MCF 10A (cell line): ENCODE data around the gene CYP4V2. TPM values are rescaled to one million over a fixed set of nuclear protein-coding genes. Genes with fewer than 3 reads are reported as not detected.

Experiments used
- BruUV-seq: library from RNA; stranded (reverse); fragments of 400-500 nt; replicated peaks from 2 replicates; lab custom pipeline; 2021; lab: Mats Ljungman, UMichigan
- CTCF ChIA-PET: fragments of 300-600 bp; sonication (Branson Sonifier 250); formaldehyde crosslinking; extraction: SDS; loops from one replicate; lab custom pipeline; 2021; ENCODE audit warnings: antibody characterized with exemption, inconsistent platforms; lab: Yijun Ruan, JAX
- POLR2A ChIA-PET: fragments of 300-600, 350-650 bp; sonication (Branson Sonifier 250); formaldehyde crosslinking; extraction: SDS; loops from one replicate; lab custom pipeline; 2020; ENCODE audit warnings: antibody characterized with exemption, inconsistent platforms; lab: Yijun Ruan, JAX
- DNase-seq: peaks from one replicate; pipeline ENCODE4 v3.0.0-alpha.2; 2018; ENCODE audit not compliant: unreplicated experiment
- H3K27ac Mint-ChIP-seq: one replicate; pipeline ENCODE4 v1.8.0; 2022; ENCODE audit warnings: mild to moderate bottlenecking, low read depth, mixed read lengths; ENCODE audit not compliant: unreplicated experiment
- H3K27me3 Mint-ChIP-seq: one replicate; pipeline ENCODE4 v1.8.0; 2022; ENCODE audit warnings: mixed read lengths; ENCODE audit not compliant: insufficient read depth, unreplicated experiment
- H3K36me3 Mint-ChIP-seq: one replicate; pipeline ENCODE4 v1.8.0; 2022; ENCODE audit warnings: mild to moderate bottlenecking, moderate library complexity, mixed read lengths; ENCODE audit not compliant: insufficient read depth, unreplicated experiment
- H3K4me1 Mint-ChIP-seq: one replicate; pipeline ENCODE4 v1.8.0; 2022; ENCODE audit warnings: mixed read lengths; ENCODE audit not compliant: insufficient read depth, unreplicated experiment
- H3K4me3 Mint-ChIP-seq: one replicate; pipeline ENCODE4 v1.8.0; 2022; ENCODE audit warnings: mild to moderate bottlenecking, moderate library complexity, mixed read lengths; ENCODE audit not compliant: unreplicated experiment
- H3K9me3 Mint-ChIP-seq: one replicate; pipeline ENCODE4 v1.8.0; 2022; ENCODE audit warnings: mixed read lengths; ENCODE audit not compliant: unreplicated experiment
- intact Hi-C: fragments of 100-400 bp; cut with micrococcal nuclease; formaldehyde crosslinking; loops from 2 replicates; pipeline ENCODE4 v1.14.1; 2022
- total RNA-seq: library from RNA; stranded (reverse); gene quantifications from 2 replicates; pipeline ENCODE4 v1.2.3, GENCODE V29; 2022
- TF ChIP-seq, protein P1 (sequence below): fragments of 200-600 bp; IDR thresholded peaks from one replicate; pipeline ENCODE4 v1.8.0; 2022; ENCODE audit warnings: antibody characterized with exemption, mild to moderate bottlenecking; ENCODE audit not compliant: unreplicated experiment

The CYP4V2 gene
- total RNA-seq, 1 experiment from 2014 or later, result 22.1 TPM

DNA sequence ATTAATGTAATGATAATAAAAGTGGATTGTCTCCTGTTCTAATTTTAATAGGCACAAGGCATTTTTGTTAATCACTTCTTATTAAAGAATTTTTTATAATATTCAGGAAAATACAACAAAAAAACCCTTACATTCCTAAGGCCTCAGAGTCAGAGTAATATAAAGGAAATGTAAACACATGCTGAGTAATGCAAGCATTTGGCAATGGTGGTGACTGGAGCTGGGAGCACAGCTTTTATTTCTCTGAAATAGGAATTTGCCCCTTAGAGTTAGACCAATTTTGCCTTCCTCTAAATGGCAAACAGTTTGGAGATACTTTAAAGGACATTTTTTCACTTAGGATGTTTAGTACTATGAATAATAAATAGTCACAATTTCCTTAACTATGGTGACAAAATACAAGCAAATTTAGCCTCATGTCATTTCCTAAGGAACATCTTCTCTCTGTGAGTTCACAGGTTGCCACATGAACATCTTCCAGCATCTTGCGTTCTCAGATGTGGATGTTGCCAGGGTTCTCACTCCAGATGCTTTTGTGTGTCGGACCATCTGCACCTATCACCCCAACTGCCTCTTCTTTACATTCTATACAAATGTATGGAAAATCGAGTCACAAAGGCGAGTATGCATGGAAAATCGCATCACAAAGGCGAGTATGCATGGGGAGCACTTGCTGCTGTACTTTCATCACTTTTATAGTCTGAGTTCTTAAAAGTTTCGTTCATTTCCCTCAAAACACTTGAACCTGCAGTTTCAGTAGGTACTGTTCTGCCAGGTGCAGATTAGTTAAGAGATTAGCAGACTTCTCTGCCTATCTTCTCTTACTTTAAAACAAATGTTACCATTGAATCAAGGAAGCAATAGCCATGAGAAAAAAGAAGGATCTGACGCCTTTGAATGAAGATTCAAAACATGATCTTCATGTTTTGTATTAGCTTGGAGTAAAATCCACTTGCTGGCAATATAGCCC, 58.7 kb downstream of the CYP4V2 start:
- Mint-ChIP-seq H3K27ac (no peak overlapping the region), H3K9me3 (no peaks in the 10 kb centered on the region), H3K36me3 (peaks cover 6% of the 10 kb centered on the region), H3K27me3 (no peaks in the 10 kb centered on the region), H3K4me3 (no peak overlapping the region), H3K4me1 (no peaks in the 10 kb centered on the region)
- POLR2A ChIA-PET, result interaction anchor here (0.9 kb wide), 1 partner anchor 342 kb away, joined by 3 read pairs; no protein-coding TSS in a partner anchor
- peak; percentile 25 for DNase-seq
- intact Hi-C loops, result no loop called here
- TF ChIP-seq, protein P1, sequence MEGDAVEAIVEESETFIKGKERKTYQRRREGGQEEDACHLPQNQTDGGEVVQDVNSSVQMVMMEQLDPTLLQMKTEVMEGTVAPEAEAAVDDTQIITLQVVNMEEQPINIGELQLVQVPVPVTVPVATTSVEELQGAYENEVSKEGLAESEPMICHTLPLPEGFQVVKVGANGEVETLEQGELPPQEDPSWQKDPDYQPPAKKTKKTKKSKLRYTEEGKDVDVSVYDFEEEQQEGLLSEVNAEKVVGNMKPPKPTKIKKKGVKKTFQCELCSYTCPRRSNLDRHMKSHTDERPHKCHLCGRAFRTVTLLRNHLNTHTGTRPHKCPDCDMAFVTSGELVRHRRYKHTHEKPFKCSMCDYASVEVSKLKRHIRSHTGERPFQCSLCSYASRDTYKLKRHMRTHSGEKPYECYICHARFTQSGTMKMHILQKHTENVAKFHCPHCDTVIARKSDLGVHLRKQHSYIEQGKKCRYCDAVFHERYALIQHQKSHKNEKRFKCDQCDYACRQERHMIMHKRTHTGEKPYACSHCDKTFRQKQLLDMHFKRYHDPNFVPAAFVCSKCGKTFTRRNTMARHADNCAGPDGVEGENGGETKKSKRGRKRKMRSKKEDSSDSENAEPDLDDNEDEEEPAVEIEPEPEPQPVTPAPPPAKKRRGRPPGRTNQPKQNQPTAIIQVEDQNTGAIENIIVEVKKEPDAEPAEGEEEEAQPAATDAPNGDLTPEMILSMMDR, result no peak
- CTCF ChIA-PET, result interaction anchor here (0.6 to 1.1 kb wide), 2 partner anchors 21 to 142 kb away, joined by 3 to 4 read pairs; no protein-coding TSS in a partner anchor
- BruUV-seq, result no TSS peak

GRCh38 chr4:186250760-186251159, 59.4 kb downstream of the CYP4V2 start:
- Mint-ChIP-seq H3K4me3 (no peak overlapping the region), H3K9me3 (no peaks in the 10 kb centered on the region), H3K27me3 (no peaks in the 10 kb centered on the region), H3K27ac (no peak overlapping the region), H3K4me1 (no peaks in the 10 kb centered on the region), H3K36me3 (peaks cover 6% of the 10 kb centered on the region)
- DNase-seq, result no peak
- intact Hi-C loops, result no loop called here
- TF ChIP-seq, protein P1, result no peak
- BruUV-seq, result no TSS peak
- ChIA-PET CTCF (interaction anchor here (0.6 kb wide), 1 partner anchor 143 kb away, joined by 4 read pairs; no protein-coding TSS in a partner anchor), POLR2A (interaction anchor here (0.9 kb wide), 1 partner anchor 342 kb away, joined by 3 read pairs; no protein-coding TSS in a partner anchor)

DNA sequence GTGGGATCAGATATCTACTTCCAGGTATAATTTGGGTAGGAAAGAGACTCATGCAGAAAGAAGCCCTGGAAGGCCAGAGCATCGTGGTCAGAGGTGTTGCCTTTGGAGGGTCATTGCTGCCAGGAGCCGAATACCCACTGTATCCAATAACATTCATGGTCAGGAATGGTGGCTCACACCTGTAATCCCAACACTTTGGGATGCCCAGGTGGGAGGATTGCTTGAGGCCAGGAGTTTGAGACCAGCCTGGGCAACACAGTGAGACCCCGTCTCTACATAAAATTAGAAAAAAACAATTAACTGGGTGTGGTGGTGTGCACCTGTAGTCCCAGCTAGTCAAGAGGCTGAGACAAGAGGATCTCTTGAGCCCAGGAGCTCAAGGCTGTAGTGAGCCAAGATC, 63.8 kb downstream of the CYP4V2 start:
- no peaks in the 10 kb centered on the region for H3K9me3 Mint-ChIP-seq
- no peaks in the 10 kb centered on the region for H3K27me3 Mint-ChIP-seq
- POLR2A ChIA-PET, result no interaction called here
- H3K36me3 Mint-ChIP-seq, result no peaks in the 10 kb centered on the region
- CTCF ChIA-PET, result no interaction called here
- H3K4me1 Mint-ChIP-seq, result no peaks in the 10 kb centered on the region
- H3K27ac Mint-ChIP-seq, result no peak overlapping the region
- H3K4me3 Mint-ChIP-seq, result no peak overlapping the region
- intact Hi-C loops, result no loop called here
- no TSS peak for BruUV-seq
- no peak for DNase-seq
- TF ChIP-seq, protein P1, result no peak

GRCh38 chr4:186258216-186258811, 66.9 kb downstream of the CYP4V2 start:
- CTCF ChIA-PET, result interaction anchor here (0.7 kb wide), 2 partner anchors 38 to 295 kb away, joined by 3 to 4 read pairs; no protein-coding TSS in a partner anchor
- Mint-ChIP-seq H3K4me3 (no peak overlapping the region), H3K27me3 (no peaks in the 10 kb centered on the region), H3K4me1 (peaks cover 5% of the 10 kb centered on the region), H3K36me3 (no peaks in the 10 kb centered on the region), H3K27ac (no peak overlapping the region), H3K9me3 (no peaks in the 10 kb centered on the region)
- TF ChIP-seq, protein P1, result no peak
- POLR2A ChIA-PET, result interaction anchor here (0.6 kb wide), 1 partner anchor 1091 kb away, joined by 3 read pairs; no protein-coding TSS in a partner anchor
- DNase-seq, result no peak
- no TSS peak for BruUV-seq
- intact Hi-C loops, result no loop called here
